ENCODE measurements around the gene NACC2. TPM values are rescaled to one million over a fixed set of nuclear protein-coding genes. Genes with fewer than 3 reads are reported as not detected.

Gene NACC2
- total and polyA plus RNA-seq, 10 of the 15 experiments (the other 5 are each of a cell fraction or from before 2014, with no cell fraction given): 0.66 to 14.7 (median 3.5) TPM

DNA sequence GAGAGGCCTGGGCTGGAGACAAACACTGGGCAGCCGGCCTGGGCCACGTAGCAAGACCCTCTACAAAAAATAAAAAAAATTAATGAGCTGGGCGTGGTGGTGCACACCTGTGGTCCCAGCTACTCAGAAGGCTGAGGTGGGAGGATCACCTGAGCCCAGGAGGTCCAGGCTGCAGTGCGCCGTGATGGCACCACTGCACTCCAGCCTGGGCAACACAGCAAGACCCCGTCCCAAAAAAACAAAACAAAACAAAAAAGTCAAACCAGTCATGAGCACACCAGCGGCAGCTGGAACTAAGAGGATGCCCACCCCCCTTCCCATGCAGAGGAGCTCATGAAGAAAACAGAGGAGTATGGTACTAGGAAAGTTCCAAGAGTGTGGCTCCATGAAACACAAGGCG is 131.8 kb downstream of the NACC2 start:
- TF ChIP-seq MYB (IDR thresholded peaks at IDR 0.05; ENCODE audit: borderline replicate concordance, low read depth, low read length): no peak
- no peak for TF ChIP-seq TAF1 (IDR thresholded peaks at IDR 0.05; ENCODE audit: borderline replicate concordance, low read depth, low read length)
- TF ChIP-seq SRF (IDR thresholded peaks at IDR 0.05; ENCODE audit: low read depth in 2 of 2, low read length in 2 of 2): no peak
- TF ChIP-seq, protein P1, sequence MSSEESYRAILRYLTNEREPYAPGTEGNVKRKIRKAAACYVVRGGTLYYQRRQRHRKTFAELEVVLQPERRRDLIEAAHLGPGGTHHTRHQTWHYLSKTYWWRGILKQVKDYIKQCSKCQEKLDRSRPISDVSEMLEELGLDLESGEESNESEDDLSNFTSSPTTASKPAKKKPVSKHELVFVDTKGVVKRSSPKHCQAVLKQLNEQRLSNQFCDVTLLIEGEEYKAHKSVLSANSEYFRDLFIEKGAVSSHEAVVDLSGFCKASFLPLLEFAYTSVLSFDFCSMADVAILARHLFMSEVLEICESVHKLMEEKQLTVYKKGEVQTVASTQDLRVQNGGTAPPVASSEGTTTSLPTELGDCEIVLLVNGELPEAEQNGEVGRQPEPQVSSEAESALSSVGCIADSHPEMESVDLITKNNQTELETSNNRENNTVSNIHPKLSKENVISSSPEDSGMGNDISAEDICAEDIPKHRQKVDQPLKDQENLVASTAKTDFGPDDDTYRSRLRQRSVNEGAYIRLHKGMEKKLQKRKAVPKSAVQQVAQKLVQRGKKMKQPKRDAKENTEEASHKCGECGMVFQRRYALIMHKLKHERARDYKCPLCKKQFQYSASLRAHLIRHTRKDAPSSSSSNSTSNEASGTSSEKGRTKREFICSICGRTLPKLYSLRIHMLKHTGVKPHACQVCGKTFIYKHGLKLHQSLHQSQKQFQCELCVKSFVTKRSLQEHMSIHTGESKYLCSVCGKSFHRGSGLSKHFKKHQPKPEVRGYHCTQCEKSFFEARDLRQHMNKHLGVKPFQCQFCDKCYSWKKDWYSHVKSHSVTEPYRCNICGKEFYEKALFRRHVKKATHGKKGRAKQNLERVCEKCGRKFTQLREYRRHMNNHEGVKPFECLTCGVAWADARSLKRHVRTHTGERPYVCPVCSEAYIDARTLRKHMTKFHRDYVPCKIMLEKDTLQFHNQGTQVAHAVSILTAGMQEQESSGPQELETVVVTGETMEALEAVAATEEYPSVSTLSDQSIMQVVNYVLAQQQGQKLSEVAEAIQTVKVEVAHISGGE (CRISPR knock-in tag; IDR thresholded peaks at IDR 0.05): no peak
- no peak for TF ChIP-seq FOS (IDR thresholded peaks at IDR 0.05; ENCODE audit: borderline replicate concordance, extremely low read depth, insufficient read length)
- no peak for TF ChIP-seq GABPA (IDR thresholded peaks at IDR 0.05; ENCODE audit: low read depth)
- no peak for TF ChIP-seq MTA2 (IDR thresholded peaks at IDR 0.05; ENCODE audit: low read depth)
- SMC1A ChIA-PET (ENCODE audit: uncharacterized antibody, unreplicated experiment): no interaction called here
- peaks cover 24% of the 10 kb centered on the region for H3K79me2 ChIP-seq (ENCODE audit: control insufficient read depth, insufficient read depth, low read length)
- POLR2A ChIA-PET: interaction anchor here (0.6 kb wide), 2 partner anchors 94 to 158 kb away, joined by 3 to 5 read pairs; no protein-coding TSS in a partner anchor
- no peak overlapping the region for H3K27ac ChIP-seq (ENCODE audit: control insufficient read depth, insufficient read depth)
- no peaks in the 10 kb centered on the region for H3K9me3 ChIP-seq (replicated peaks; ENCODE audit: control insufficient read depth, insufficient read depth, low read length)
- H3K4me3 ChIP-seq: no peak overlapping the region
- BruUV-seq (replicated peaks): no TSS peak
- no peaks in the 10 kb centered on the region; a peak in 1 of 4 replicates for H3K27me3 ChIP-seq (replicated peaks in 1 of 2; ENCODE audit: control insufficient read depth in 2 of 2, insufficient read depth in 2 of 2, low read length in 1 of 2)
- in situ Hi-C loops (cut with MboI) (loop anchor here (5.0 kb wide), 1 partner anchor 159 kb away; no protein-coding TSS in a partner anchor), intact Hi-C loops (cut with micrococcal nuclease; ENCODE audit: unreplicated experiment) (loop anchor here (5.0 to 10.0 kb wide), 2 partner anchors 56 to 321 kb away; partner anchors contain the start of gene CAMSAP1)
- no peak for ATAC-seq
- no peak overlapping the region for H3K4me2 ChIP-seq (ENCODE audit: control insufficient read depth, insufficient read depth)
- CTCF ChIA-PET: interaction anchor here (1.8 kb wide), 1 partner anchor 159 kb away, joined by 5 read pairs; no protein-coding TSS in a partner anchor
- H3K36me3 ChIP-seq (ENCODE audit: control insufficient read depth in 2 of 2, insufficient read depth in 2 of 2, low read length in 1 of 2): no peaks in the 10 kb centered on the region
- H3K4me1 ChIP-seq (ENCODE audit: control insufficient read depth, insufficient read depth, low read length): peaks cover 9% of the 10 kb centered on the region
- FAIRE-seq: no peak
- H4K20me1 ChIP-seq (ENCODE audit: control insufficient read depth, insufficient read depth): peaks cover 4% of the 10 kb centered on the region; the same call in 1 of the 2 replicates
- no peak for DNase-seq (ENCODE audit: low read depth, low spot score)
- 60% methylated on average over 8 of the region's 8 CpGs for WGBS (ENCODE audit: insufficient coverage, insufficient replicate concordance, low lambda C conversion rate, missing lambda C conversion rate)
- RAD21 ChIA-PET (ENCODE audit: unreplicated experiment): no interaction called here
- H2AFZ ChIP-seq (ENCODE audit: control insufficient read depth, low read depth, low read length): no peak overlapping the region
- no peak overlapping the region for H3K9ac ChIP-seq (ENCODE audit: control insufficient read depth, insufficient read depth, low read length)

Measured in GM12878 (cell line).